ENCODE measurements around the gene SCG2.

DNA sequence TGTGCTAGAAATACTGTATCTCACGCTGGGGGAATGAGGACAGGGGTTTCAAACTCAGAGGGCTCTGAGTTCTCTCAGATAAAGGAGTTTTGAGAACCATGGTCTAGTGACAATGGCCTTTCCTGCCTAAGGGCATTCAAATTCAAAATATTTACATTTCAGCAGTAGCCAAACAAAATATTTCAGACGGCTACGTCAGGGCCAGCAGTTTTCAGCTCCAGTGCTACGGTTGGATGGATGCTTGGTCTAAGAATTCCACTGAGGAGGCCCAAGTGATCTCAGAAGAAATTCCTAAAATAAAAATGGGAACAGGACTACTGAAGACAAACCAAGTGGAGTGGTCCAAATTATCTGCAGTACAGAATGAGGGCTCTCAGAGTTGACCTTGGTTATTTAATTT, 41.1 kb upstream of the SCG2 start:
- TF ChIP-seq, protein P1, sequence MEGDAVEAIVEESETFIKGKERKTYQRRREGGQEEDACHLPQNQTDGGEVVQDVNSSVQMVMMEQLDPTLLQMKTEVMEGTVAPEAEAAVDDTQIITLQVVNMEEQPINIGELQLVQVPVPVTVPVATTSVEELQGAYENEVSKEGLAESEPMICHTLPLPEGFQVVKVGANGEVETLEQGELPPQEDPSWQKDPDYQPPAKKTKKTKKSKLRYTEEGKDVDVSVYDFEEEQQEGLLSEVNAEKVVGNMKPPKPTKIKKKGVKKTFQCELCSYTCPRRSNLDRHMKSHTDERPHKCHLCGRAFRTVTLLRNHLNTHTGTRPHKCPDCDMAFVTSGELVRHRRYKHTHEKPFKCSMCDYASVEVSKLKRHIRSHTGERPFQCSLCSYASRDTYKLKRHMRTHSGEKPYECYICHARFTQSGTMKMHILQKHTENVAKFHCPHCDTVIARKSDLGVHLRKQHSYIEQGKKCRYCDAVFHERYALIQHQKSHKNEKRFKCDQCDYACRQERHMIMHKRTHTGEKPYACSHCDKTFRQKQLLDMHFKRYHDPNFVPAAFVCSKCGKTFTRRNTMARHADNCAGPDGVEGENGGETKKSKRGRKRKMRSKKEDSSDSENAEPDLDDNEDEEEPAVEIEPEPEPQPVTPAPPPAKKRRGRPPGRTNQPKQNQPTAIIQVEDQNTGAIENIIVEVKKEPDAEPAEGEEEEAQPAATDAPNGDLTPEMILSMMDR (IDR thresholded peaks at IDR 0.05; ENCODE audit: poor library complexity) = no peak
- no peak for TF ChIP-seq EZH2phosphoT487 (IDR thresholded peaks at IDR 0.05; ENCODE audit: low read depth, severe bottlenecking, unreplicated experiment)

Measured in hepatocyte (in vitro differentiated cells).